ENCODE measurements around the gene SEPTIN3. TPM values are rescaled to one million over a fixed set of nuclear protein-coding genes. Genes with fewer than 3 reads are reported as not detected.
"Not testable (repeated sequence)": the region's sequence is repeated elsewhere in the genome, so short reads cannot be mapped to it uniquely, and the experiment has no call there.

Gene SEPTIN3
- polyA plus RNA-seq, 1 donor (not counting 4 experiments of a cell fraction or from before 2014, with no cell fraction given), result 0.07 TPM

GRCh38 chr22:41947424-41948080 lies 21.7 kb upstream of the SEPTIN3 start:
- peaks cover 0 to 6% of the 10 kb centered on the region in 2 experiments for H3K36me3 ChIP-seq (ENCODE audit: control insufficient read depth in 2 of 2, extremely low read depth in 1 of 2, insufficient read depth in 2 of 2, low read length in 2 of 2)
- H4K20me1 ChIP-seq (ENCODE audit: control insufficient read depth, extremely low read depth, insufficient read depth, low read length), result no peaks in the 10 kb centered on the region
- H3K4me3 ChIP-seq (ENCODE audit: control insufficient read depth in 2 of 3, extremely low read depth in 1 of 3, insufficient read depth in 2 of 3, low read depth in 1 of 3, low read length in 3 of 3), result peak overlapping the region in 2 of 3 experiments; percentile 84 to 89
- no peak for DNase-seq (ENCODE audit: low read depth, low spot score)
- H3K79me2 ChIP-seq (ENCODE audit: control insufficient read depth, insufficient read depth, low read length), result peaks cover 9% of the 10 kb centered on the region
- H3K9me1 ChIP-seq (ENCODE audit: control insufficient read depth, extremely low read depth, insufficient read depth, low read length), result no peaks in the 10 kb centered on the region
- H3K4me2 ChIP-seq (ENCODE audit: control insufficient read depth, extremely low read depth, insufficient read depth, low read depth, low read length), result peak overlapping the region; percentile 99
- no peak overlapping the region for H3K27ac ChIP-seq (ENCODE audit: control insufficient read depth, insufficient read depth, low read length)
- no peak for TF ChIP-seq EZH2 (IDR thresholded peaks at IDR 0.05; ENCODE audit: low read length)
- TF ChIP-seq, protein P1, sequence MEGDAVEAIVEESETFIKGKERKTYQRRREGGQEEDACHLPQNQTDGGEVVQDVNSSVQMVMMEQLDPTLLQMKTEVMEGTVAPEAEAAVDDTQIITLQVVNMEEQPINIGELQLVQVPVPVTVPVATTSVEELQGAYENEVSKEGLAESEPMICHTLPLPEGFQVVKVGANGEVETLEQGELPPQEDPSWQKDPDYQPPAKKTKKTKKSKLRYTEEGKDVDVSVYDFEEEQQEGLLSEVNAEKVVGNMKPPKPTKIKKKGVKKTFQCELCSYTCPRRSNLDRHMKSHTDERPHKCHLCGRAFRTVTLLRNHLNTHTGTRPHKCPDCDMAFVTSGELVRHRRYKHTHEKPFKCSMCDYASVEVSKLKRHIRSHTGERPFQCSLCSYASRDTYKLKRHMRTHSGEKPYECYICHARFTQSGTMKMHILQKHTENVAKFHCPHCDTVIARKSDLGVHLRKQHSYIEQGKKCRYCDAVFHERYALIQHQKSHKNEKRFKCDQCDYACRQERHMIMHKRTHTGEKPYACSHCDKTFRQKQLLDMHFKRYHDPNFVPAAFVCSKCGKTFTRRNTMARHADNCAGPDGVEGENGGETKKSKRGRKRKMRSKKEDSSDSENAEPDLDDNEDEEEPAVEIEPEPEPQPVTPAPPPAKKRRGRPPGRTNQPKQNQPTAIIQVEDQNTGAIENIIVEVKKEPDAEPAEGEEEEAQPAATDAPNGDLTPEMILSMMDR (optimal IDR thresholded peaks at IDR 0.05 in 1 of 3, IDR thresholded peaks at IDR 0.05 in 1 of 3, conservative IDR thresholded peaks at IDR 0.05 in 1 of 3; ENCODE audit: extremely low read depth in 1 of 3, insufficient read depth in 2 of 3, low read length in 3 of 3), result no peak
- no peaks in the 10 kb centered on the region for H3K9me3 ChIP-seq (ENCODE audit: control insufficient read depth, low read depth, low read length)
- peak overlapping the region; percentile 81 for H3K9ac ChIP-seq (ENCODE audit: control insufficient read depth, extremely low read depth, insufficient read depth, low read length)
- dilution Hi-C loops (cut with MboI; ENCODE audit: extremely low pct_ligation_motif_present, low sequenced_read_pairs), result no loop called here
- peaks cover 16% of the 10 kb centered on the region for H3K4me1 ChIP-seq (ENCODE audit: control insufficient read depth, extremely low read depth, insufficient read depth, low read length)
- no peaks in the 10 kb centered on the region for H3K27me3 ChIP-seq (ENCODE audit: control insufficient read depth, extremely low read depth, insufficient read depth, low read length)
- H2AFZ ChIP-seq (ENCODE audit: control insufficient read depth, low read length), result peak overlapping the region; percentile 94
- FAIRE-seq, result no peak

DNA sequence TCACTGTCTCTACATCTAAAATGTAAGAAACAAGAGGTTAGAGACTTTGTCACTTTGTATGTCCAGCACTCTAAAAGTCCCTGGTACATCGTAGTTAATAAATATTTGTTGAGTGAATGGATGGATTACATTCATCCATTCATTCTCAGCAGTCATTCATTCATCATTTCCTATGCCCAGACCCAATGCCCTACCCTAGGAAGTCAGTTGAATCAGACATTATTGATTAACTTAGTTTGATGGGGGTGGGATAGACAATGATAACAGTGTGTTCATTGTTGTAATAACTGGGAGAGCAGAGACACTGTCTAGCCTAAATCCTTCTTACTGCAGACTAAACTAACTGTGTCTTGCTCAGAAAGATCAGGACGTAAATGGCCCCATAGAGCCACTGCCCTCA lies 21.1 kb upstream of the SEPTIN3 start:
- no peak overlapping the region for H3K9ac ChIP-seq (ENCODE audit: control insufficient read depth, extremely low read depth, insufficient read depth, low read length)
- dilution Hi-C loops (cut with MboI; ENCODE audit: extremely low pct_ligation_motif_present, low sequenced_read_pairs), result no loop called here
- H3K9me1 ChIP-seq (ENCODE audit: control insufficient read depth, extremely low read depth, insufficient read depth, low read length), result no peaks in the 10 kb centered on the region
- peaks cover 16% of the 10 kb centered on the region for H3K4me1 ChIP-seq (ENCODE audit: control insufficient read depth, extremely low read depth, insufficient read depth, low read length)
- H4K20me1 ChIP-seq (ENCODE audit: control insufficient read depth, extremely low read depth, insufficient read depth, low read length), result no peaks in the 10 kb centered on the region
- H3K36me3 ChIP-seq (ENCODE audit: control insufficient read depth in 2 of 2, extremely low read depth in 1 of 2, insufficient read depth in 2 of 2, low read length in 2 of 2), result peaks cover 0 to 4% of the 10 kb centered on the region in 2 experiments
- no peaks in the 10 kb centered on the region for H3K9me3 ChIP-seq (ENCODE audit: control insufficient read depth, low read depth, low read length)
- H3K4me3 ChIP-seq (ENCODE audit: control insufficient read depth in 2 of 3, extremely low read depth in 1 of 3, insufficient read depth in 2 of 3, low read depth in 1 of 3, low read length in 3 of 3), result no peak overlapping the region
- DNase-seq (ENCODE audit: low read depth, low spot score) (no peak), FAIRE-seq (no peak)
- TF ChIP-seq, protein P1 (optimal IDR thresholded peaks at IDR 0.05 in 1 of 3, IDR thresholded peaks at IDR 0.05 in 1 of 3, conservative IDR thresholded peaks at IDR 0.05 in 1 of 3; ENCODE audit: extremely low read depth in 1 of 3, insufficient read depth in 2 of 3, low read length in 3 of 3), result no peak
- TF ChIP-seq EZH2 (IDR thresholded peaks at IDR 0.05; ENCODE audit: low read length), result no peak
- no peak overlapping the region for H3K27ac ChIP-seq (ENCODE audit: control insufficient read depth, insufficient read depth, low read length)
- no peak overlapping the region for H2AFZ ChIP-seq (ENCODE audit: control insufficient read depth, low read length)
- peaks cover 9% of the 10 kb centered on the region for H3K79me2 ChIP-seq (ENCODE audit: control insufficient read depth, insufficient read depth, low read length)
- no peak overlapping the region for H3K4me2 ChIP-seq (ENCODE audit: control insufficient read depth, extremely low read depth, insufficient read depth, low read depth, low read length)
- no peaks in the 10 kb centered on the region for H3K27me3 ChIP-seq (ENCODE audit: control insufficient read depth, extremely low read depth, insufficient read depth, low read length)

DNA sequence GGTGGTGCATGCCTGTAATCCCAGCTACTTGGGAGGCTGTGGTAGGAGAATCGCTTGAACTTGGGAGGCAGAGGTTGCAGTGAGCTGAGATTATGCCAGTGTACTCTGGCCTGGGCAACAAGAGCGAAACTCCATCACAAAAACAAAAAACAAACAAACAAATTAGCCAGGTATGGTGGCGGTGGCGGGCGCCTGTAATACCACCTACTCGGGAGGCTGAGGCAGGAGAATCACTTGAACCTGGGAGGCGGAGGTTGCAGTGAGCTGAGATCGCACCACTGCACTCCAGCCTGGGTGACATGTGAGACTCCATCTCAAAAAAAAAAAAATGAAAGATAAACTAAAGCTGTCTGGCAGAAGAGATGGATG lies 20.3 kb upstream of the SEPTIN3 start:
- DNase-seq (ENCODE audit: low read depth, low spot score); H3K27me3 ChIP-seq (ENCODE audit: control insufficient read depth, extremely low read depth, insufficient read depth, low read length); H4K20me1 ChIP-seq (ENCODE audit: control insufficient read depth, extremely low read depth, insufficient read depth, low read length); H3K9ac ChIP-seq (ENCODE audit: control insufficient read depth, extremely low read depth, insufficient read depth, low read length); H2AFZ ChIP-seq (ENCODE audit: control insufficient read depth, low read length); H3K4me3 ChIP-seq (ENCODE audit: control insufficient read depth in 2 of 3, extremely low read depth in 1 of 3, insufficient read depth in 2 of 3, low read depth in 1 of 3, low read length in 3 of 3); H3K4me2 ChIP-seq (ENCODE audit: control insufficient read depth, extremely low read depth, insufficient read depth, low read depth, low read length); H3K9me1 ChIP-seq (ENCODE audit: control insufficient read depth, extremely low read depth, insufficient read depth, low read length); H3K36me3 ChIP-seq (ENCODE audit: control insufficient read depth in 2 of 2, extremely low read depth in 1 of 2, insufficient read depth in 2 of 2, low read length in 2 of 2); H3K9me3 ChIP-seq (ENCODE audit: control insufficient read depth, low read depth, low read length); dilution Hi-C loops (cut with MboI; ENCODE audit: extremely low pct_ligation_motif_present, low sequenced_read_pairs); H3K27ac ChIP-seq (ENCODE audit: control insufficient read depth, insufficient read depth, low read length); H3K79me2 ChIP-seq (ENCODE audit: control insufficient read depth, insufficient read depth, low read length); FAIRE-seq: not testable (repeated sequence)
- peaks cover 14% of the 10 kb centered on the region for H3K4me1 ChIP-seq (ENCODE audit: control insufficient read depth, extremely low read depth, insufficient read depth, low read length)
